GM19467 (cell line): ENCODE measurements around the gene FXYD6.
"Not testable (repeated sequence)": the region's sequence is repeated elsewhere in the genome, so short reads cannot be mapped to it uniquely, and the experiment has no call there.

ENCODE experiments used
- ATAC-seq: cut with Tn5 transposase; IDR thresholded peaks from one replicate; pipeline ENCODE4 v1.9.1; 2021; ENCODE audit warnings: mild to moderate bottlenecking, moderate library complexity; ENCODE audit not compliant: unreplicated experiment

Gene FXYD6

GRCh38 chr11:117871160-117871559 is 5.3 kb downstream of the FXYD6 start:
- ATAC-seq: no peak

GRCh38 chr11:117870103-117870952 is 6.1 kb downstream of the FXYD6 start:
- ATAC-seq: no peak

- ATAC-seq: no peak
Observed at GRCh38 chr11:117869604-117870003, 6.9 kb downstream of the FXYD6 start.

- no peak for ATAC-seq
Observed at GRCh38 chr11:117868815-117869561, 7.5 kb downstream of the FXYD6 start.

- ATAC-seq: no peak
Observed at GRCh38 chr11:117868088-117868487, 8.4 kb downstream of the FXYD6 start.

GRCh38 chr11:117866526-117866925 is 9.9 kb downstream of the FXYD6 start:
- ATAC-seq: no peak

- ATAC-seq: not testable (repeated sequence)
Observed at GRCh38 chr11:117865546-117865945, 10.9 kb downstream of the FXYD6 start.

GRCh38 chr11:117863383-117863782 is 13.1 kb downstream of the FXYD6 start:
- ATAC-seq: no peak

- ATAC-seq: no peak
Observed at GRCh38 chr11:117862753-117863152, 13.7 kb downstream of the FXYD6 start.

GRCh38 chr11:117862019-117862725 is 14.3 kb downstream of the FXYD6 start:
- no peak for ATAC-seq

GRCh38 chr11:117861151-117862018 is 15.1 kb downstream of the FXYD6 start:
- no peak for ATAC-seq

GRCh38 chr11:117860139-117860538 is 16.3 kb downstream of the FXYD6 start:
- no peak for ATAC-seq

- ATAC-seq: no peak
Observed at GRCh38 chr11:117859488-117860112, 16.9 kb downstream of the FXYD6 start.

GRCh38 chr11:117859061-117859460 is 17.4 kb downstream of the FXYD6 start:
- ATAC-seq: no peak

GRCh38 chr11:117857734-117858414 is 18.6 kb downstream of the FXYD6 start:
- ATAC-seq: no peak

GRCh38 chr11:117855912-117856651 is 20.4 kb downstream of the FXYD6 start:
- no peak for ATAC-seq

GRCh38 chr11:117855186-117855845 is 21.1 kb downstream of the FXYD6 start:
- ATAC-seq: no peak

GRCh38 chr11:117852309-117852708 is 24.1 kb downstream of the FXYD6 start:
- no peak for ATAC-seq
